Sigmoid colon (tissue), 4 donors: ENCODE data around the gene RNF181.

Experiments used
- POLR2A ChIP-seq, 2 donors: fragments of 450-650 bp; IDR thresholded peaks; one replicate each; pipeline ENCODE4 v1.6.1; 2016; ENCODE audit warnings: antibody characterized with exemption in 2 of 2, mild to moderate bottlenecking in 2 of 2, moderate library complexity in 2 of 2
- POLR2AphosphoS5 ChIP-seq, 4 donors: sonication (generic); formaldehyde crosslinking; IDR thresholded peaks; one replicate each; pipeline ENCODE4 v1.6.1; 2017; ENCODE audit warnings: antibody characterized with exemption in 4 of 4
- TF ChIP-seq, protein P1 (sequence below), 4 experiments: fragments of 450-650 bp in 3 of 4; fragments of 200-600 bp in 1 of 4; IDR thresholded peaks; one replicate each; pipeline ENCODE4 v1.5.1; 2016 to 2019; ENCODE audit warnings: antibody characterized with exemption in 4 of 4, mild to moderate bottlenecking in 3 of 4, moderate library complexity in 2 of 4

- TF ChIP-seq, protein P1, sequence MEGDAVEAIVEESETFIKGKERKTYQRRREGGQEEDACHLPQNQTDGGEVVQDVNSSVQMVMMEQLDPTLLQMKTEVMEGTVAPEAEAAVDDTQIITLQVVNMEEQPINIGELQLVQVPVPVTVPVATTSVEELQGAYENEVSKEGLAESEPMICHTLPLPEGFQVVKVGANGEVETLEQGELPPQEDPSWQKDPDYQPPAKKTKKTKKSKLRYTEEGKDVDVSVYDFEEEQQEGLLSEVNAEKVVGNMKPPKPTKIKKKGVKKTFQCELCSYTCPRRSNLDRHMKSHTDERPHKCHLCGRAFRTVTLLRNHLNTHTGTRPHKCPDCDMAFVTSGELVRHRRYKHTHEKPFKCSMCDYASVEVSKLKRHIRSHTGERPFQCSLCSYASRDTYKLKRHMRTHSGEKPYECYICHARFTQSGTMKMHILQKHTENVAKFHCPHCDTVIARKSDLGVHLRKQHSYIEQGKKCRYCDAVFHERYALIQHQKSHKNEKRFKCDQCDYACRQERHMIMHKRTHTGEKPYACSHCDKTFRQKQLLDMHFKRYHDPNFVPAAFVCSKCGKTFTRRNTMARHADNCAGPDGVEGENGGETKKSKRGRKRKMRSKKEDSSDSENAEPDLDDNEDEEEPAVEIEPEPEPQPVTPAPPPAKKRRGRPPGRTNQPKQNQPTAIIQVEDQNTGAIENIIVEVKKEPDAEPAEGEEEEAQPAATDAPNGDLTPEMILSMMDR (IDR thresholded peaks at IDR 0.05) = no peak
- TF ChIP-seq POLR2A (IDR thresholded peaks at IDR 0.05) (no peak), POLR2AphosphoS5 (IDR thresholded peaks at IDR 0.05) (no peak)
Observed at GRCh38 chr2:85644909-85645308, 49.4 kb downstream of the RNF181 start.
